K562 (cell line): ENCODE results near the gene SMIM29. TPM values are rescaled to one million over a fixed set of nuclear protein-coding genes. Genes with fewer than 3 reads are reported as not detected.

Source experiments
- ARNT ChIP-seq, 2 experiments: fragments of 450-650 bp; IDR thresholded peaks; 2 replicates each; pipeline ENCODE4 v1.6.1; 2016; ENCODE audit warnings: mild to moderate bottlenecking in 1 of 2
- CEBPG ChIP-seq, 3 experiments: fragments of 200-800 bp in 1 of 3; sonication (Bioruptor generic) in 1 of 3; sonication (generic) in 1 of 3; formaldehyde crosslinking in 1 of 3; IDR thresholded peaks in 2 of 3; conservative IDR thresholded peaks in 1 of 3; 2 replicates each; pipeline versions ENCODE4 v1.6.1 to v1.8.0; 2016 to 2022; ENCODE audit warnings: missing compliant biosample characterization in 2 of 3, missing genetic modification characterization in 2 of 3, mild to moderate bottlenecking in 1 of 3, missing genetic modification reagents in 1 of 3
- DPF2 ChIP-seq: fragments of 450-650 bp; IDR thresholded peaks from 2 replicates; pipeline ENCODE4 v1.6.1; 2016
- HDAC2 ChIP-seq: fragments of 450-650 bp; IDR thresholded peaks from 2 replicates; pipeline ENCODE4 v1.6.1; 2016; ENCODE audit warnings: mild to moderate bottlenecking
- MYC ChIP-seq, 2 experiments: fragments of 250-450 bp in 1 of 2; sonication (Bioruptor Pico) in 1 of 2; IDR thresholded peaks; 2 replicates each; pipeline versions ENCODE4 v1.5.1 to v1.6.1; 2012 to 2021; ENCODE audit warnings: low read depth in 2 of 2, borderline replicate concordance in 1 of 2, improper control_type of control experiment in 1 of 2, low read length in 1 of 2, mild to moderate bottlenecking in 1 of 2, moderate library complexity in 1 of 2
- NCOR1 ChIP-seq: fragments of 450-650 bp; IDR thresholded peaks from 2 replicates; pipeline ENCODE4 v1.6.1; 2016; ENCODE audit warnings: mild to moderate bottlenecking, moderate library complexity
- NEUROD1 ChIP-seq: fragments of 150-350 bp; IDR thresholded peaks from 2 replicates; pipeline ENCODE4 v1.6.1; 2014; ENCODE audit warnings: borderline replicate concordance, low read length, low read depth; ENCODE audit not compliant: partially characterized antibody
- NKRF ChIP-seq: fragments of 450-650 bp; IDR thresholded peaks from 2 replicates; pipeline ENCODE4 v1.6.1; 2016; ENCODE audit warnings: borderline replicate concordance
- NONO ChIP-seq, 2 experiments: fragments of 200-400 bp in 1 of 2; fragments of 450-650 bp in 1 of 2; formaldehyde crosslinking in 1 of 2; IDR thresholded peaks; 2 replicates each; pipeline ENCODE4 v1.6.1; 2017; ENCODE audit warnings: low read depth in 2 of 2, mild to moderate bottlenecking in 2 of 2, moderate library complexity in 2 of 2, low read length in 1 of 2
- POLR2A ChIP-seq: fragments of 450-650 bp; conservative IDR thresholded peaks from 2 replicates; pipeline ENCODE4 v1.6.1; 2016
- POLR2AphosphoS5 ChIP-seq: IDR thresholded peaks from 2 replicates; pipeline ENCODE4 v1.6.1; 2011; ENCODE audit warnings: mild to moderate bottlenecking, low read depth, low read length, moderate library complexity; ENCODE audit not compliant: control insufficient read depth, insufficient read depth
- RAD51 ChIP-seq: fragments of 450-650 bp; IDR thresholded peaks from 2 replicates; pipeline ENCODE4 v1.7.1; 2016; ENCODE audit warnings: low read depth, mild to moderate bottlenecking, borderline replicate concordance
- RBM39 ChIP-seq: fragments of 200-400 bp; formaldehyde crosslinking; optimal IDR thresholded peaks from 2 replicates; pipeline ENCODE3; 2018; ENCODE audit warnings: low read depth, low read length
- SOX6 ChIP-seq: fragments of 450-650 bp; IDR thresholded peaks from 2 replicates; pipeline ENCODE4 v1.6.1; 2014; ENCODE audit warnings: mild to moderate bottlenecking
- TFAP4 ChIP-seq: sonication (generic); formaldehyde crosslinking; IDR thresholded peaks from 2 replicates; pipeline ENCODE4 v1.8.0; 2022; ENCODE audit warnings: missing genetic modification reagents, mild to moderate bottlenecking, moderate library complexity, borderline replicate concordance
- USF1 ChIP-seq: sonication (generic); formaldehyde crosslinking; IDR thresholded peaks from 2 replicates; pipeline ENCODE4 v1.9.0; 2022; ENCODE audit warnings: mild to moderate bottlenecking, missing genetic modification reagents
- YY1 ChIP-seq, 3 experiments: IDR thresholded peaks; 2 replicates each; pipeline ENCODE4 v1.6.1; 2011; ENCODE audit warnings: low read length in 2 of 3, mild to moderate bottlenecking in 2 of 3, moderate library complexity in 2 of 3, borderline replicate concordance in 1 of 3, control low read depth in 1 of 3, low read depth in 1 of 3; ENCODE audit not compliant: insufficient read depth in 3 of 3, insufficient replicate concordance in 2 of 3, control insufficient read depth in 1 of 3, insufficient read length in 1 of 3; ENCODE audit errors: extremely low read depth in 1 of 3
- ZBTB7A ChIP-seq: IDR thresholded peaks from 2 replicates; pipeline ENCODE4 v1.6.1; 2011; ENCODE audit warnings: low read depth, mild to moderate bottlenecking, low read length, moderate library complexity, borderline replicate concordance; ENCODE audit not compliant: control insufficient read depth
- ZC3H8 ChIP-seq: fragments of 450-650 bp; IDR thresholded peaks from 2 replicates; pipeline ENCODE4 v1.6.1; 2017
- ZNF232 ChIP-seq: sonication (generic); formaldehyde crosslinking; IDR thresholded peaks from 2 replicates; pipeline ENCODE4 v1.8.0; 2022; ENCODE audit warnings: mild to moderate bottlenecking, missing genetic modification reagents
- ZNF445 ChIP-seq: fragments of 250-450 bp; sonication (Bioruptor Pico); IDR thresholded peaks from 2 replicates; pipeline ENCODE4 v1.4.0; 2020; ENCODE audit warnings: low read depth, mild to moderate bottlenecking, moderate library complexity
- ZNF584 ChIP-seq: fragments of 200-800 bp; sonication (Bioruptor generic); IDR thresholded peaks from 2 replicates; pipeline ENCODE4 v1.6.1; 2016; ENCODE audit warnings: low read depth, mild to moderate bottlenecking, missing genetic modification characterization, missing compliant biosample characterization
- polyA plus RNA-seq, 8 experiments: library from polyadenylated mRNA; depleted of rRNA in 4 of 8; stranded (reverse) in 5 of 8; unstranded in 3 of 8; fragments of >200 nt; fragmentation: Nextera tagmentation in 2 of 8; fragmentation: Illumina TruSeq in 1 of 8; extraction: Ambion mirVana in 2 of 8; extraction: Trizol in 1 of 8; gene quantifications; 2 replicates each; pipeline versions ENCODE4 v1.2.1 to v1.2.3, GENCODE V29; 2011 to 2014; ENCODE audit warnings: inconsistent platforms in 1 of 8, missing spikeins in 1 of 8
- total RNA-seq, 7 experiments: library from RNA; depleted of rRNA in 6 of 7; stranded (reverse); fragments of >200 nt in 6 of 7; fragmentation: Illumina TruSeq in 2 of 7; extraction: Trizol in 2 of 7; gene quantifications; 2 replicates each; pipeline versions ENCODE4 v1.2.1 to v1.2.3, GENCODE V29; 2011 to 2021; ENCODE audit warnings: low replicate concordance in 1 of 7

The SMIM29 gene
- total and polyA plus RNA-seq, 9 of the 15 experiments (the other 6 are each of a cell fraction or from before 2014, with no cell fraction given) = 6.5 to 36.7 (median 20.9) TPM

- 0 out of 2 replicates have a peak, but pooled peaks have one; percentile 39 for TF ChIP-seq NKRF
- TF ChIP-seq RAD51 = 0 out of 2 replicates have a peak, but pooled peaks have one; percentile 18
- peak; percentile 78 for TF ChIP-seq NCOR1
- TF ChIP-seq YY1 (IDR thresholded peaks at IDR 0.05; ENCODE audit: borderline replicate concordance in 1 of 3, control insufficient read depth in 1 of 3, extremely low read depth in 1 of 3, insufficient read depth in 3 of 3, insufficient read length in 1 of 3, insufficient replicate concordance in 2 of 3, low read depth in 1 of 3, low read length in 2 of 3) = peak in 1 of 3 experiments; percentile 48
- 0 out of 4 replicates have a peak, but pooled peaks of 1 of the 2 experiments have one; percentile 53 for TF ChIP-seq ARNT (IDR thresholded peaks at IDR 0.05)
- TF ChIP-seq ZNF584 (CRISPR knock-in tag) = no peak
- TF ChIP-seq ZBTB7A = peak; percentile 32; the same call in 1 of the 2 replicates
- TF ChIP-seq ZNF445 (CRISPR knock-in tag) = 0 out of 2 replicates have a peak, but pooled peaks have one; percentile 35
- TF ChIP-seq RBM39 = no peak
- TF ChIP-seq TFAP4 (CRISPR knock-in tag) = peak; percentile 70
- TF ChIP-seq ZNF232 (CRISPR knock-in tag) = no peak
- peak; percentile 27; the same call in 1 of the 2 replicates for TF ChIP-seq POLR2A
- TF ChIP-seq DPF2 = peak; percentile 78
- peak; percentile 27 for TF ChIP-seq NEUROD1
- TF ChIP-seq CEBPG (CRISPR knock-in tag; IDR thresholded peaks at IDR 0.05) = no peak
- TF ChIP-seq CEBPG (tag; conservative IDR thresholded peaks at IDR 0.05 in 1 of 2, IDR thresholded peaks at IDR 0.05 in 1 of 2) = 0 out of 4 replicates have a peak, but pooled peaks of 1 of the 2 experiments have one; percentile 13
- no peak for TF ChIP-seq NONO (IDR thresholded peaks at IDR 0.05; ENCODE audit: low read depth in 2 of 2, low read length in 1 of 2)
- TF ChIP-seq USF1 (CRISPR knock-in tag) = no peak
- TF ChIP-seq SOX6 = 0 out of 2 replicates have a peak, but pooled peaks have one; percentile 29
- no peak for TF ChIP-seq ZC3H8
- 0 out of 2 replicates have a peak, but pooled peaks have one; percentile 46 for TF ChIP-seq HDAC2
- peak; percentile 91 for TF ChIP-seq POLR2AphosphoS5
- 0 out of 2 replicates have a peak, but pooled peaks have one; percentile 58 for TF ChIP-seq MYC (IDR thresholded peaks at IDR 0.05; ENCODE audit: low read depth, low read length)
- no peak for TF ChIP-seq MYC (CRISPR knock-in tag; IDR thresholded peaks at IDR 0.05; ENCODE audit: borderline replicate concordance, low read depth)
Measured at GRCh38 chr6:34284563-34285447, 36.0 kb upstream of the SMIM29 start (continued).
